Astrocyte (in vitro differentiated cells and primary cell): Measurements from ENCODE around the gene CD79A. TPM values are rescaled to one million over a fixed set of nuclear protein-coding genes. Genes with fewer than 3 reads are reported as not detected.

Experiments used
- DNase-seq: peaks from one replicate; pipeline ENCODE4 v3.0.0-alpha.2; 2010; ENCODE audit warnings: low read depth
- FAIRE-seq: peaks from 2 replicates; lab custom pipeline; 2011; peaks lifted over from hg19 to GRCh38; lab: Jason Lieb, UNC
- H2AFZ ChIP-seq: 2 replicates; pipeline ENCODE4 v1.6.0; 2012; ENCODE audit warnings: low read depth, low read length, inconsistent platforms
- H3K27ac ChIP-seq: 2 replicates; pipeline ENCODE4 v1.5.1; 2011; ENCODE audit warnings: low read depth, low read length, inconsistent platforms
- H3K27me3 ChIP-seq: 2 replicates; pipeline ENCODE4 v1.6.0; 2011; ENCODE audit warnings: low read length, inconsistent platforms; ENCODE audit not compliant: insufficient read depth
- H3K36me3 ChIP-seq: 2 replicates; pipeline ENCODE4 v1.5.1; 2011; ENCODE audit warnings: low read length, inconsistent platforms; ENCODE audit not compliant: insufficient read depth
- H3K4me1 ChIP-seq: 2 replicates; pipeline ENCODE4 v1.5.1; 2011; ENCODE audit warnings: low read length, inconsistent platforms; ENCODE audit not compliant: insufficient read depth
- H3K4me2 ChIP-seq: 2 replicates; pipeline ENCODE4 v1.6.0; 2012; ENCODE audit warnings: low read length, inconsistent platforms
- H3K4me3 ChIP-seq: 2 replicates; pipeline ENCODE4 v1.5.1; 2011; ENCODE audit warnings: low read depth, mild to moderate bottlenecking, low read length, inconsistent platforms; ENCODE audit not compliant: insufficient read depth
- H3K79me2 ChIP-seq: 2 replicates; pipeline ENCODE4 v1.6.0; 2012; ENCODE audit warnings: mild to moderate bottlenecking, low read length, inconsistent platforms; ENCODE audit not compliant: insufficient read depth
- H3K9ac ChIP-seq: 2 replicates; pipeline ENCODE4 v1.6.0; 2012; ENCODE audit warnings: mild to moderate bottlenecking, low read length, inconsistent platforms
- H3K9me3 ChIP-seq: 2 replicates; pipeline ENCODE4 v1.5.1; 2012; ENCODE audit warnings: low read depth, mild to moderate bottlenecking, low read length, inconsistent platforms; ENCODE audit not compliant: insufficient read depth
- H4K20me1 ChIP-seq: 2 replicates; pipeline ENCODE4 v1.6.0; 2012; ENCODE audit warnings: low read length, inconsistent platforms; ENCODE audit not compliant: insufficient read depth
- H3K27ac Mint-ChIP-seq: one replicate; pipeline ENCODE4 v1.8.0; 2021; ENCODE audit warnings: mild to moderate bottlenecking, mixed read lengths; ENCODE audit not compliant: unreplicated experiment
- H3K27me3 Mint-ChIP-seq: one replicate; pipeline ENCODE4 v1.8.0; 2021; ENCODE audit warnings: low read depth, mixed read lengths; ENCODE audit not compliant: unreplicated experiment
- H3K36me3 Mint-ChIP-seq: one replicate; pipeline ENCODE4 v1.8.0; 2021; ENCODE audit warnings: low read depth, mixed read lengths; ENCODE audit not compliant: unreplicated experiment
- H3K4me1 Mint-ChIP-seq: one replicate; pipeline ENCODE4 v1.8.0; 2021; ENCODE audit warnings: low read depth, mixed read lengths; ENCODE audit not compliant: unreplicated experiment
- H3K4me3 Mint-ChIP-seq: one replicate; pipeline ENCODE4 v1.8.0; 2021; ENCODE audit warnings: mild to moderate bottlenecking, moderate library complexity, mixed read lengths; ENCODE audit not compliant: unreplicated experiment
- H3K9me3 Mint-ChIP-seq: one replicate; pipeline ENCODE4 v1.8.0; 2021; ENCODE audit warnings: mild to moderate bottlenecking, mixed read lengths; ENCODE audit not compliant: unreplicated experiment
- CTCF ChIP-seq: IDR thresholded peaks from 2 replicates; pipeline ENCODE4 v1.5.1; 2011; ENCODE audit warnings: low read depth, mild to moderate bottlenecking, inconsistent platforms, low read length, moderate library complexity; ENCODE audit not compliant: insufficient read depth
- EZH2 ChIP-seq: IDR thresholded peaks from 2 replicates; pipeline ENCODE4 v1.6.1; 2012; ENCODE audit warnings: mild to moderate bottlenecking, low read length, inconsistent platforms; ENCODE audit not compliant: insufficient read depth
- total RNA-seq: library from RNA; stranded (reverse); gene quantifications from 2 replicates; pipeline ENCODE4 v1.2.1, GENCODE V29; 2021

Gene CD79A
- total RNA-seq, 1 donor from 2014 or later: 0.30 TPM

- Histone ChIP-seq H4K20me1 (peaks cover 54% of the 10 kb centered on the region), H3K27ac (no peak overlapping the region), H3K4me1 (no peaks in the 10 kb centered on the region), H3K36me3 (peaks cover 10% of the 10 kb centered on the region), H3K4me2 (no peak overlapping the region), H3K9ac (no peak overlapping the region), H3K4me3 (no peak overlapping the region), H3K79me2 (no peaks in the 10 kb centered on the region), H3K9me3 (no peaks in the 10 kb centered on the region), H2AFZ (no peak overlapping the region), H3K27me3 (peaks cover 13% of the 10 kb centered on the region)
- Mint-ChIP-seq H3K4me3 (no peak overlapping the region), H3K36me3 (peaks cover 17% of the 10 kb centered on the region), H3K4me1 (no peaks in the 10 kb centered on the region), H3K27me3 (peaks cover 15% of the 10 kb centered on the region), H3K27ac (no peak overlapping the region), H3K9me3 (peaks cover 2% of the 10 kb centered on the region)
- DNase-seq (no peak), FAIRE-seq (no peak)
- TF ChIP-seq CTCF (no peak), EZH2 (no peak)
These were observed 30.0 kb downstream of the CD79A start for GRCh38 chr19:41906916-41907680.

DNA sequence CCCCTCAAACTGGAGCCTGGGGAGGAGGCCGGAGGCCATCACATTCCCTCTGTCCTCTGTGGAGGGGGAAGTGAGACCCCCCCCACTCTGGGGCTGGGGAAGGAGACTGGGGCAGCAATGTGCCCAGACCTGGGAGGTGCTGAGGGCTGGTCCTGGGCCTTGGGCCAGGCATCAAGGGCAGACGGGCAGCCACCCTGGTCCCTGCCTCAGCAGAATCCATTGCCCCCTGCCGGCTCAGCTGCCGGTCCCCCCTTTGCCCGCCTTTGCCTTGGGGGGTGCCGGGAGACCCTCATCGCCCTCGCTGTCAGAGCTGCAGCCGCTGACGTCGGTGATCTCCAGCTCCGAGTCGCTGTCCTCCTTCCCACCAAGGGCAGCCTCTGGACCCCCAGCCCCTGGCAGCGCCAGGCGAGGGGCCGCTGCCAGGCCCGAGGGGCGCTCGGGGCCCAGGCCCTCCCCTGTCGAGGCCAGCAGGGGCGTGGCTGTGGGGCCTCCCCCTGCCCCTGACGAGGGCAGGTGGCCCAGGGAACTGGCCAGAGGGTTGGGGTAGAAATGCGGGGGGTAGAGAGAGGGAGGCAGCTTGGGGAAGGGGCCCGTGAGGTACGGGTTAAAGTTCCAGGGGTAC, 31.0 kb downstream of the CD79A start:
- peaks cover 3% of the 10 kb centered on the region for H3K9me3 ChIP-seq
- Mint-ChIP-seq H3K27me3 (peaks cover 20% of the 10 kb centered on the region), H3K4me1 (no peaks in the 10 kb centered on the region), H3K9me3 (peaks cover 2% of the 10 kb centered on the region), H3K36me3 (peaks cover 12% of the 10 kb centered on the region), H3K27ac (no peak overlapping the region), H3K4me3 (no peak overlapping the region)
- no peak overlapping the region for H3K27ac ChIP-seq
- H3K9ac ChIP-seq: no peak overlapping the region
- H3K4me3 ChIP-seq: no peak overlapping the region
- no peaks in the 10 kb centered on the region for H3K4me1 ChIP-seq
- peaks cover 18% of the 10 kb centered on the region for H3K27me3 ChIP-seq
- no peak for DNase-seq
- H2AFZ ChIP-seq: no peak overlapping the region
- FAIRE-seq: no peak
- peaks cover 10% of the 10 kb centered on the region for H3K36me3 ChIP-seq
- peaks cover 55% of the 10 kb centered on the region for H4K20me1 ChIP-seq
- no peak for TF ChIP-seq CTCF
- no peak for TF ChIP-seq EZH2
- H3K4me2 ChIP-seq: no peak overlapping the region
- H3K79me2 ChIP-seq: no peaks in the 10 kb centered on the region
